Myocyte (in vitro differentiated cells): ENCODE data around the gene POPDC2. TPM values are rescaled to one million over a fixed set of nuclear protein-coding genes. Genes with fewer than 3 reads are reported as not detected.
A peak's percentile ranks its signal among the peaks of the same experiment; 100 is the strongest.

Source experiments
- DNase-seq: peaks from one replicate; pipeline ENCODE4 v3.0.0-alpha.2; 2012; ENCODE audit warnings: low read depth
- total RNA-seq: library from RNA; depleted of rRNA; stranded (reverse); fragments of >200 nt; gene quantifications from 2 replicates; pipeline ENCODE4 v1.2.3, GENCODE V29; 2014

POPDC2 gene
- total RNA-seq, 1 donor from 2014 or later = 3.5 TPM

- DNase-seq = peak; percentile 81
Observed at GRCh38 chr3:119642746-119643473, 17.5 kb downstream of the POPDC2 start.

- no peak for DNase-seq
Observed at GRCh38 chr3:119641416-119641815, 19.0 kb downstream of the POPDC2 start.

DNA sequence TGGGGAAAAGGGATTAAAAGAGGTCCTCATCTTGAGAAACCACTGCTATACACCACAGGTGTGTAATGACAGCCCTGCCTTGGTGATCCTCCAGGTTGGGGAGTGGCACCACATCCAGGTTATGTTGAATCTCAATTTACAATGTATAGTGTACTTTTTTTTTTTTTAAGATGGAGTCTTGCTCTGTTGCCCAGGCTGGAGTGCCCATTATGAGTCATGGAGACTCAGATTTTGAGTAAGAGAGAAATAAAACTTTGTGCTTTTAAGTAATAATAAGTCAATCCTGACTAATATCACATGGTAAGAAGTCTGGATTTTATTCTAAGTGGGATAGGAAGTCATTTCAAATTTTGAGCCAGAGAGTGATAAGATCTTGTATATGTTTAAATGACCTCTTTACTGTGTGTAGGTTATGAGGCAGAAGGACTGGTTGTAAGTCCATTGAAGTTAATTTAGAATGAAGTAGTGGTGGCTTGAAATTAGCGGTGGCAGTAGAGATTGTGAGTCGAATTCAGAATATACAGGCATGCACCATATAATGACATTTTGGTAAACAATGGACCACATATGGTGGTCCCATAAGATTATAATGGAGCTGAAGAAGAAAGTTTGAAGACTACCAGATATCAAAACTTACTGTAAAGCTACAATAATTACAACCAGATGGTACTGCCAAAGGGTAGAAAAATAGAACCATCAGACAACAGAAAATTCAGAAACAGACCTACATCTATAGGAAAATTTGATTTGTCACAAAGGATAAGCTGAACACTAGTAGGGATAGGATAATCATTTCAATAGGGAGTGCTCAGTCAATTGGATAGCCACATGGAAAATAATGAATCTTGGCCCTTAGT is 20.7 kb downstream of the POPDC2 start:
- no peak for DNase-seq

- peak; percentile 90 for DNase-seq
Observed at GRCh38 chr3:119637679-119638477, 22.5 kb downstream of the POPDC2 start.

- DNase-seq = peak; percentile 13
Observed at GRCh38 chr3:119636891-119637611, 23.3 kb downstream of the POPDC2 start.

GRCh38 chr3:119636249-119636648 is 24.1 kb downstream of the POPDC2 start:
- DNase-seq = peak; percentile 56

DNA sequence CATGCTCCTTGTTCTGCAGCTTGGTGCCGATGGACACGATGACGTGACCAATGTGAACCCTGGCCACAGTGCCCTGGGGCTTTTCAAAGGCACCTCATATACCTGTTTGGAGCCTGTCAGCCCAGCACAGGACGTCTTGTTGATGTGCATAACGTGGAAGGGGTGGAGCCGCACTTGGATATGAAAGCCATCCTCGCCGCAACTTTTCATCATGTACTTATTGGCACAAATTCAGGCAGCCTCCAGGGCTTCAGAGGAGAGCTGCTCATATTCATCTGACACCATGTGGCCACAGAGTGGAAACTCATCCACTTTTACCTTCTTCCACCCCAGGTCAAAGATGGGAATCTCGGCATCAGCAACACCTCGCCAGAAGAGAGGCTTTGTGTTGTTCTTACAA is 24.7 kb downstream of the POPDC2 start:
- no peak for DNase-seq

DNA sequence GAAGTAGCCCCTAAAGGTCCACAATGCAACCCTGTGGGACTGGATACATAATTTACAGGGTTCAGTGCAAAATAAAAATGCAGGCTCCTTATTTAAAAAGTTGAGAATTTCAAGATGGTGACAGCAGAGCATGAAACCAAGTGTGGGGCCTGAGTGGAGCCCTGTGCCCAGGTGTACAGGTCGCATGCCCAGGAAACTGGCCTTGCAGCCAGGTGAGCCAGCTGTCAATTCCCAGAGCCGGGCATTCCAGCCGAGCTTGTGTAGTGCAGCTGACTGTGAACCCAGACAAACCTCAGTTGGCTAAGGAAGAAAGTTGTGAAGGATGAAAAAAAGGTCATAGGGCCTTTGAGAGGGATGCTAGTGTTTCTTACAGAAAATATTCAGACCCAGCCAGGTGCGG is 27.6 kb downstream of the POPDC2 start:
- no peak for DNase-seq

DNA sequence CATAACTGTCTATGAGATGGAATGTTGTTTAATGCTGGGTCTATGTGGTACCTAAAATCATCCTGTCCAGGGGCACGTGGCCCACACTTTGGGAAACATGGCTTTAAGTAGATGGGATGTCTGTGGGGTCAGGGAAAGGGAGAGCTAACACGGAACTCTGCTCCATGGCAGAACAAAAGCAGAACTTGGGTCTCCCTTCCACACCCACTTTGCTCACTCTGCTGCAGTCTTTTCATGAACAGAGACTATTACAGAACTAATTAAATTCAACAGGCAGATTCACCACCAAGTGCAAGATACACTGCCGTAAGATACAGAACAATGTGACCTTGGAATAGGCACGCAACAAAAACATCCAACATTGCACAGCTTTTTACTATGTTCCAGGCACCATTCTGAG is 28.2 kb downstream of the POPDC2 start:
- DNase-seq = no peak

- peak; percentile 26 for DNase-seq
Observed at GRCh38 chr3:119631516-119631915, 28.9 kb downstream of the POPDC2 start.

- no peak for DNase-seq
Observed at GRCh38 chr3:119630880-119631329, 29.5 kb downstream of the POPDC2 start.

DNA sequence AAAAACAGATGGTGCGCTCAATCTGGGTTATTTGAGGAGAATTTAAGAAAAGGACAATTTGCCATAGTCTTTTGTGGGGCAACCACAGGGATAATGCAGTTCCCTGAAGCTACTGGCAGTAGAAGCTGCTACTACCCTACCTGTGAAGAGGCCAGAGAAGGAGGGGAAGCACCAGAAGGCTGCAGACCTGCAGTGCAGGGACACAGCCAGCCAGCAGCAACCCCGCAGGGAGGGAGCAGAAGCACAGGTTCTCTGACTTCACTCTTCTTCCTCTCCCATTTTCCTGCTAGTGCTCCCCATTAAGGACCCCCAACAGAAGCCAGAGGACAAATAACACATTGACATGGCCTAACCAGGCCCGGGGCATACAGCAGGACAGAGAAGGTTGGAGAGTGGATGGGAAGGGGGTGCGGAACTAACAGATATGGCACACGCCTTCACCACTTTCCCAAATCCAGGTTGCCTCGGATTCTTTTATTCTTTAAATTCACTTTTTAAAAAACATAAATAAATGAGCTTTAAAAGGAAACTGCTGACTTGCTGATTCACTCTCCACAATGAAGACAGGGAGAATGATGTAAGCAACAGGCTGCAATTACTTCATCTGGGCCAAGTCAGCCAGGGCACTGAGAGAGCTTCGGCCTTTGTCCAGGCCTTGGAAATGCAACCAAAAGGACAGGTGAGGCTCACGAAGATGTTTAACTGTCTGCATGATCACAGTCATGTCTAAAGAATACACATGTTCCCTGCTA is 30.1 kb downstream of the POPDC2 start:
- DNase-seq = peak; percentile 58

DNA sequence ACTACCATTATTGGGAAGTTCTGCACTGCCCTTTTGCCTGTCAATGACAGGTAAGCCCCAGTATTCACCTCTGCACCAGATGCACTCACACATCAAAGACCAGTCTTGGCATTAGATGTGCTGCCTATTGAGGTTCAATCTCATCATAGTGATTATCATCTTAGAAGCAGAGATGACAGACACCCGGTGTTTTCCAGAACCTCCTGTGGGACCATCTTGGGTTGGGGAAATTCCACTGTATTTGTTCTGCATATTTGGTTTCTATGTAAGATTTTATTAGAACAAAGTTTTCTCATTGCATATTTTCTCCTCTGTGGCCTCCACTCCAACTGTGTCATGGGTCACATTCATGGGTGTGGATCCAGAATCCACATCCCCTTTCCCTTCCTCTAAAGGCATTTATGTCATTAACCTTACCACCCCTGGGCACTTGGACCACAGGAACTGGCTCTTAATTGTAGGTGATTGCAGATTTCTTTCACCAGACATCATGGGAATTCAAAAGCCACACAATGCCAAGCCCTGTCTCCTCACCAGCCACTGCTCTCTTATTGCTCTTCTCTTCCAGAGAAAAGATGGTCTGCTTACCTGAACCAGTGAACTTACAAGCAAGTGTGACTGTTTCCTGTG is 31.5 kb downstream of the POPDC2 start:
- peak; percentile 43 for DNase-seq

GRCh38 chr3:119628390-119628789 is 32.0 kb downstream of the POPDC2 start:
- DNase-seq = no peak

DNA sequence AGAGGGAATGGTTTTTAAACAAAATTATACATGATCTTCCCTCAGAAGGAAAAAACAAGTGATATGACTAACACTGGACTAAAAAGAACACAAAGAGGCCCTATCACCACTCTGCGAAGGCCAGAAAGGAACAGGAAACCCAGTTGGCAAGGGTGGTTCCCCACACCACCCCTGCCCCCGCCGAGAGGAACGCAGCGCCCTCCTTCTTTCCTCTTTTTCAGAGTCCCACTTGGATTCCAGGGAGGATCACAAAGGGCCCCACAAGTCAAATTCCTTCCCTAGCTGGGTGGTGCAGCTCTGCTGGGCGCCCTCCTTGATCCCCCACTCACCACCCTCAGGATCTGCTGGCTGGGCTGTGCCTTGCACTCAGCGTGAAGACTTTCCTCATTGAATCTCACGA is 32.9 kb downstream of the POPDC2 start:
- peak; percentile 15 for DNase-seq

GRCh38 chr3:119626196-119626595 is 34.2 kb downstream of the POPDC2 start:
- DNase-seq = no peak

- DNase-seq = no peak
Observed at GRCh38 chr3:119625451-119626153, 34.8 kb downstream of the POPDC2 start.

- no peak for DNase-seq
Observed at GRCh38 chr3:119624002-119624720, 36.2 kb downstream of the POPDC2 start.
